Lung (tissue), 12 donors: ENCODE measurements around the gene ZEB2. TPM values are rescaled to one million over a fixed set of nuclear protein-coding genes. Genes with fewer than 3 reads are reported as not detected.

ENCODE experiments used
- ATAC-seq: fragments of 200-7000 bp; cut with Tn5 transposase; one replicate; pipeline ENCODE4 v1.9.1; 2020; ENCODE audit warnings: moderate number of reproducible peaks; ENCODE audit not compliant: insufficient read depth, low FRiP score
- DNase-seq, 3 donors: peaks; one replicate each; pipeline ENCODE4 v3.0.0-alpha.2; 2013 to 2017
- H3K27ac ChIP-seq, 2 donors: one replicate each; pipeline ENCODE4 v1.5.1; 2013; ENCODE audit warnings: mild to moderate bottlenecking in 2 of 2, moderate library complexity in 2 of 2, control low read depth in 1 of 2, inconsistent platforms in 1 of 2, low read depth in 1 of 2, low read length in 1 of 2
- H3K27me3 ChIP-seq, 3 donors: one replicate each; pipeline ENCODE4 v1.5.1; 2013; ENCODE audit warnings: low read length in 2 of 3; ENCODE audit not compliant: control insufficient read depth in 3 of 3, insufficient read depth in 3 of 3
- H3K36me3 ChIP-seq, 4 donors: one replicate each; pipeline ENCODE4 v1.5.1; 2013; ENCODE audit warnings: low read length in 4 of 4, mild to moderate bottlenecking in 1 of 4, moderate library complexity in 1 of 4; ENCODE audit not compliant: control insufficient read depth in 4 of 4, insufficient read depth in 4 of 4
- H3K4me1 ChIP-seq, 5 donors: one replicate each; pipeline ENCODE4 v1.5.1; 2013; ENCODE audit warnings: low read length in 5 of 5, mild to moderate bottlenecking in 2 of 5, moderate library complexity in 1 of 5; ENCODE audit not compliant: control insufficient read depth in 5 of 5, insufficient read depth in 5 of 5
- H3K4me3 ChIP-seq: one replicate; pipeline ENCODE4 v1.5.1; 2013; ENCODE audit warnings: mild to moderate bottlenecking, control low read depth, moderate library complexity
- H3K9ac ChIP-seq, 2 donors: one replicate each; pipeline ENCODE4 v1.5.1; 2013; ENCODE audit warnings: low read length in 2 of 2, control low read depth in 1 of 2; ENCODE audit not compliant: insufficient read depth in 1 of 2
- H3K9me3 ChIP-seq, 4 donors: one replicate each; pipeline ENCODE4 v1.5.1; 2013; ENCODE audit warnings: low read length in 3 of 4, mild to moderate bottlenecking in 1 of 4, moderate library complexity in 1 of 4; ENCODE audit not compliant: control insufficient read depth in 4 of 4, insufficient read depth in 3 of 4
- WGBS, 2 donors: extraction: QIAGEN DNeasy Blood & Tissue Kit; methylation state at CpG; one replicate each; pipeline ENCODE4 v1.1.7; 2013; 5-methylcytosine and 5-hydroxymethylcytosine counted together
- polyA plus RNA-seq, 2 donors: library from polyadenylated mRNA; stranded (reverse); fragments of 200-250 nt; gene quantifications; one replicate each; pipeline ENCODE4 v1.2.1, GENCODE V29; 2013
- total RNA-seq, 2 donors: library from RNA; depleted of rRNA in 1 of 2; stranded (reverse); fragments of >200 nt in 1 of 2; gene quantifications; one replicate each; pipeline ENCODE4 v1.2.1, GENCODE V29; 2014 to 2021
- TF ChIP-seq, protein P1 (sequence below): IDR thresholded peaks from 2 replicates; pipeline ENCODE4 v1.5.1; 2012; ENCODE audit warnings: mild to moderate bottlenecking; ENCODE audit errors: control extremely low read depth, extremely low read depth
- donor health status: control.
- donor health status: control.
- donor health status: Bipolar disorder and iron deficiency.
- donor health status: healthy.
- donor health status: DM: yes; HTN: yes; CAD: no.

Gene ZEB2
- total and polyA plus RNA-seq, 4 donors = 27.0 to 332 (median 127) TPM

DNA sequence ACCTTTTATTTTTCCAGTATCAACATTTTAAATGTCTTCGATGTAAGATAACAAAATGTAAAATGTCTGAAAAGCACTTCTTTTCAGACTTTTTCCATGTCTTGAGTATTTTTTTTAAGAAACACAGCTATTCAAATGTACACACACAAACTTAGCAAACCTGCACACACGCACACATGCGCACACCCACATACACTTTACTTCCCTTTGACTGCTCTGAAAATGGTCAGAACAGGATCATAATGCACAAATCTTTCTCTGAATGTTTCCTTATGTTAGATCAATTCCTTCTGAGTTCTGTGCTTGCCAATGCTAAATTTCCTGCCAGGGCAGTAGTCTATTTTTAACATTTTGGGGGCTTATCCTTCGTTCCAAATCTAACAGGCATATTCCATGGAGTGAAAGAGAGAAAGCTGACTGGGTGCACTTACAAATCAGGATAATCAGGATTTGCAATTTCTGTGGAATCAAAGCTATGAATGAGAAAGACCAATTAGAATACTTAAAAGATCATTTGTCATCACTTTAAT lies 136.3 kb downstream of the ZEB2 start:
- DNase-seq = peak in 1 of 3 donors; percentile 48
- Histone ChIP-seq H3K9ac (no peak overlapping the region), H3K4me1 (peaks cover 0 to 17% (median 4%) of the 10 kb centered on the region in 5 donors), H3K9me3 (no peaks in the 10 kb centered on the region), H3K36me3 (peaks cover 0 to 14% (median 4%) of the 10 kb centered on the region in 4 donors), H3K27ac (no peak overlapping the region), H3K4me3 (no peak overlapping the region), H3K27me3 (no peaks in the 10 kb centered on the region)
- TF ChIP-seq, protein P1, sequence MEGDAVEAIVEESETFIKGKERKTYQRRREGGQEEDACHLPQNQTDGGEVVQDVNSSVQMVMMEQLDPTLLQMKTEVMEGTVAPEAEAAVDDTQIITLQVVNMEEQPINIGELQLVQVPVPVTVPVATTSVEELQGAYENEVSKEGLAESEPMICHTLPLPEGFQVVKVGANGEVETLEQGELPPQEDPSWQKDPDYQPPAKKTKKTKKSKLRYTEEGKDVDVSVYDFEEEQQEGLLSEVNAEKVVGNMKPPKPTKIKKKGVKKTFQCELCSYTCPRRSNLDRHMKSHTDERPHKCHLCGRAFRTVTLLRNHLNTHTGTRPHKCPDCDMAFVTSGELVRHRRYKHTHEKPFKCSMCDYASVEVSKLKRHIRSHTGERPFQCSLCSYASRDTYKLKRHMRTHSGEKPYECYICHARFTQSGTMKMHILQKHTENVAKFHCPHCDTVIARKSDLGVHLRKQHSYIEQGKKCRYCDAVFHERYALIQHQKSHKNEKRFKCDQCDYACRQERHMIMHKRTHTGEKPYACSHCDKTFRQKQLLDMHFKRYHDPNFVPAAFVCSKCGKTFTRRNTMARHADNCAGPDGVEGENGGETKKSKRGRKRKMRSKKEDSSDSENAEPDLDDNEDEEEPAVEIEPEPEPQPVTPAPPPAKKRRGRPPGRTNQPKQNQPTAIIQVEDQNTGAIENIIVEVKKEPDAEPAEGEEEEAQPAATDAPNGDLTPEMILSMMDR = no peak
- WGBS, 2 donors = 74 to 81% methylated on average over 4 of the region's 4 CpGs
- no peak for ATAC-seq

DNA sequence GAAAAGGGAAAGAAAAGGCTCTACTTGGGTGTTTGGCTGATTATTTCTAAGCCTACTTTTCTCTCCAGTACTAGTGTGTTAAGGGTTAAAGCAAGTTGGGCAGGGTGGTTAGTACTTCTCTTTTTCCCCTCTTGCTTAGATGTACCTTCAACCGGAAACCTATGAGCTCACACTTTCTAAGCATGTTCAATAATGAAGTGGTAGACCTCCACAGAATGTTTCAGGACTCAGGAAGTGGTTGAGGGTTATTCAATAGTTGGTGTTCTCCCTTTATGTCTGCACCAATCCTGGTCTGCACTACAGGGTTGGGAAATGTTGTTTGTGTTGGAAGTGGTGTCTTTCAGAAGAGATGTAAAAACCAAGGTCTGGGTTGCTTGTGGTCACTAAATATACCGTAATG lies 137.1 kb downstream of the ZEB2 start:
- Histone ChIP-seq H3K4me3 (no peak overlapping the region), H3K27ac (no peak overlapping the region), H3K27me3 (no peaks in the 10 kb centered on the region), H3K36me3 (peaks cover 0 to 12% (median 4%) of the 10 kb centered on the region in 4 donors), H3K4me1 (peaks cover 0 to 17% (median 4%) of the 10 kb centered on the region in 5 donors), H3K9me3 (no peaks in the 10 kb centered on the region), H3K9ac (no peak overlapping the region)
- TF ChIP-seq, protein P1 = no peak
- WGBS, 2 donors = 20 to 56% methylated on average over 2 of the region's 2 CpGs
- ATAC-seq (peak; percentile 24), DNase-seq (peak in 1 of 3 donors; percentile 50)

DNA sequence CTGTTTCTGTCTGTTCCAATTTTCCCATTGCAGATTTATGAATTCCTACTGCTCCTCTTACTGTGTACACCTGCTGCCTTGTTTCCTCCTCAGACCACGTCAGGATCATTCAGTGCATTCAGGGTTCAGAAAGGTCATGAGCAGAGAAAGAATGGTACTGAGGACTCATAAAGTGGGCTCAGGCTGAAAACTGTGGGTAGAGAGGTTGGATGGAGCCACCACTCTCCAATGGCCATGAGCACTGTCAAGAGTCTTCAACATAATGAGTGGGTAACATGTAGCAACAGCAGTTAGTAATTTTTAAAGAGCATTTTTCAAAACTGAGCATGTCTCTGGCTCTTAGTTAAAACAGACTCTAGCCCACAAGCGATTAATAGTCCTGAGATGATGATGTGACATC lies 138.2 kb downstream of the ZEB2 start:
- WGBS, 2 donors = 61 to 78% methylated on average over 2 of the region's 2 CpGs
- peak in 1 of 3 donors; percentile 15 for DNase-seq
- Histone ChIP-seq H3K4me1 (peaks cover 0 to 17% (median 4%) of the 10 kb centered on the region in 5 donors), H3K9me3 (no peaks in the 10 kb centered on the region), H3K9ac (no peak overlapping the region), H3K36me3 (peaks cover 0 to 12% (median 4%) of the 10 kb centered on the region in 4 donors), H3K27me3 (no peaks in the 10 kb centered on the region), H3K4me3 (no peak overlapping the region), H3K27ac (no peak overlapping the region)
- TF ChIP-seq, protein P1 = no peak
- ATAC-seq = no peak
